ENCODE results near the gene ZNF385B. TPM values are rescaled to one million over a fixed set of nuclear protein-coding genes. Genes with fewer than 3 reads are reported as not detected.
A peak's percentile ranks its signal among the peaks of the same experiment; 100 is the strongest.
"Not testable (repeated sequence)": the region's sequence is repeated elsewhere in the genome, so short reads cannot be mapped to it uniquely, and the experiment has no call there.

ZNF385B gene
- polyA plus RNA-seq, 1 donor (not counting 4 experiments of a cell fraction or from before 2014, with no cell fraction given): 0.17 TPM

- H3K9me3 ChIP-seq (ENCODE audit: control insufficient read depth, low read depth, low read length): peaks cover 14% of the 10 kb centered on the region
- H3K9ac ChIP-seq (ENCODE audit: control insufficient read depth, extremely low read depth, insufficient read depth, low read length): peak overlapping the region; percentile 13
- peaks cover 5% of the 10 kb centered on the region for H3K4me1 ChIP-seq (ENCODE audit: control insufficient read depth, extremely low read depth, insufficient read depth, low read length)
- H3K36me3 ChIP-seq (ENCODE audit: control insufficient read depth in 2 of 2, extremely low read depth in 1 of 2, insufficient read depth in 2 of 2, low read length in 2 of 2): no peaks in the 10 kb centered on the region
- no peaks in the 10 kb centered on the region for H4K20me1 ChIP-seq (ENCODE audit: control insufficient read depth, extremely low read depth, insufficient read depth, low read length)
- H3K79me2 ChIP-seq (ENCODE audit: control insufficient read depth, insufficient read depth, low read length): no peaks in the 10 kb centered on the region
- H3K9me1 ChIP-seq (ENCODE audit: control insufficient read depth, extremely low read depth, insufficient read depth, low read length): no peaks in the 10 kb centered on the region
- no peak overlapping the region for H3K4me2 ChIP-seq (ENCODE audit: control insufficient read depth, extremely low read depth, insufficient read depth, low read depth, low read length)
- DNase-seq (ENCODE audit: low read depth, low spot score) (peak; percentile 44), FAIRE-seq (peak; percentile 85)
- H3K4me3 ChIP-seq (ENCODE audit: control insufficient read depth in 2 of 3, extremely low read depth in 1 of 3, insufficient read depth in 2 of 3, low read depth in 1 of 3, low read length in 3 of 3): no peak overlapping the region
- TF ChIP-seq, protein P1, sequence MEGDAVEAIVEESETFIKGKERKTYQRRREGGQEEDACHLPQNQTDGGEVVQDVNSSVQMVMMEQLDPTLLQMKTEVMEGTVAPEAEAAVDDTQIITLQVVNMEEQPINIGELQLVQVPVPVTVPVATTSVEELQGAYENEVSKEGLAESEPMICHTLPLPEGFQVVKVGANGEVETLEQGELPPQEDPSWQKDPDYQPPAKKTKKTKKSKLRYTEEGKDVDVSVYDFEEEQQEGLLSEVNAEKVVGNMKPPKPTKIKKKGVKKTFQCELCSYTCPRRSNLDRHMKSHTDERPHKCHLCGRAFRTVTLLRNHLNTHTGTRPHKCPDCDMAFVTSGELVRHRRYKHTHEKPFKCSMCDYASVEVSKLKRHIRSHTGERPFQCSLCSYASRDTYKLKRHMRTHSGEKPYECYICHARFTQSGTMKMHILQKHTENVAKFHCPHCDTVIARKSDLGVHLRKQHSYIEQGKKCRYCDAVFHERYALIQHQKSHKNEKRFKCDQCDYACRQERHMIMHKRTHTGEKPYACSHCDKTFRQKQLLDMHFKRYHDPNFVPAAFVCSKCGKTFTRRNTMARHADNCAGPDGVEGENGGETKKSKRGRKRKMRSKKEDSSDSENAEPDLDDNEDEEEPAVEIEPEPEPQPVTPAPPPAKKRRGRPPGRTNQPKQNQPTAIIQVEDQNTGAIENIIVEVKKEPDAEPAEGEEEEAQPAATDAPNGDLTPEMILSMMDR (optimal IDR thresholded peaks at IDR 0.05 in 1 of 3, IDR thresholded peaks at IDR 0.05 in 1 of 3, conservative IDR thresholded peaks at IDR 0.05 in 1 of 3; ENCODE audit: extremely low read depth in 1 of 3, insufficient read depth in 2 of 3, low read length in 3 of 3): no peak
- no peak for TF ChIP-seq EZH2 (IDR thresholded peaks at IDR 0.05; ENCODE audit: low read length)
- no peaks in the 10 kb centered on the region for H3K27me3 ChIP-seq (ENCODE audit: control insufficient read depth, extremely low read depth, insufficient read depth, low read length)
- peak overlapping the region; percentile 67 for H2AFZ ChIP-seq (ENCODE audit: control insufficient read depth, low read length)
- dilution Hi-C loops (cut with MboI; ENCODE audit: extremely low pct_ligation_motif_present, low sequenced_read_pairs): no loop called here
- H3K27ac ChIP-seq (ENCODE audit: control insufficient read depth, insufficient read depth, low read length): peak overlapping the region; percentile 82
These were observed 401.1 kb downstream of the ZNF385B start for GRCh38 chr2:179460181-179460929.

DNA sequence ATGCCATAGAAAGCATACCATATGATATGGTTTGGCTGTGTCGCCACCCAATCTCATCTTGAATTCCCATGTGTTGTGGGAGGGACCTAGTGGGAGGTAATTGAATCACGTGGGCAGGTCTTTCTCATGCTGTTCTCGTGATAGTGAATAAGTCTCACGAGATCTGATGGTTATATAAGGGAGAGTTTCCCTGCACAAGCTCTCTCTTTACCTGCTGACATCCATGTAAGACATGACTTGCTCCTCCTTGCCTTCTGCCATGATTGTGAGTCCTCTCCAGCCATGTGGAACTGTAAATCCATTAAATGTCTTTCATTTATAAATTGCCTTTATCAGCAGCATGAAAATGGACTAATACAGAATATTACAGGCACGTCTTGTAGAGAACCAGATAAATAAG lies 403.3 kb downstream of the ZNF385B start:
- H3K36me3 ChIP-seq (ENCODE audit: control insufficient read depth in 2 of 2, extremely low read depth in 1 of 2, insufficient read depth in 2 of 2, low read length in 2 of 2); H3K27me3 ChIP-seq (ENCODE audit: control insufficient read depth, extremely low read depth, insufficient read depth, low read length); H3K27ac ChIP-seq (ENCODE audit: control insufficient read depth, insufficient read depth, low read length); FAIRE-seq; H3K9ac ChIP-seq (ENCODE audit: control insufficient read depth, extremely low read depth, insufficient read depth, low read length); H2AFZ ChIP-seq (ENCODE audit: control insufficient read depth, low read length); H4K20me1 ChIP-seq (ENCODE audit: control insufficient read depth, extremely low read depth, insufficient read depth, low read length); H3K4me3 ChIP-seq (ENCODE audit: control insufficient read depth in 2 of 3, extremely low read depth in 1 of 3, insufficient read depth in 2 of 3, low read depth in 1 of 3, low read length in 3 of 3); H3K4me2 ChIP-seq (ENCODE audit: control insufficient read depth, extremely low read depth, insufficient read depth, low read depth, low read length); H3K79me2 ChIP-seq (ENCODE audit: control insufficient read depth, insufficient read depth, low read length); dilution Hi-C loops (cut with MboI; ENCODE audit: extremely low pct_ligation_motif_present, low sequenced_read_pairs); H3K9me1 ChIP-seq (ENCODE audit: control insufficient read depth, extremely low read depth, insufficient read depth, low read length); DNase-seq (ENCODE audit: low read depth, low spot score): not testable (repeated sequence)
- peaks cover 19% of the 10 kb centered on the region for H3K4me1 ChIP-seq (ENCODE audit: control insufficient read depth, extremely low read depth, insufficient read depth, low read length)
- peaks cover 14% of the 10 kb centered on the region for H3K9me3 ChIP-seq (ENCODE audit: control insufficient read depth, low read depth, low read length)
